Keratinocyte (primary cell): Measurements from ENCODE around the gene PRLR. TPM values are rescaled to one million over a fixed set of nuclear protein-coding genes. Genes with fewer than 3 reads are reported as not detected.

ENCODE experiments used
- DNase-seq: peaks from one replicate; pipeline ENCODE4 v3.0.0-alpha.2; 2011; ENCODE audit warnings: low read depth, missing footprints, low spot score
- FAIRE-seq: peaks from 2 replicates; lab custom pipeline; 2011; peaks lifted over from hg19 to GRCh38; lab: Jason Lieb, UNC
- H2AFZ ChIP-seq: 2 replicates; pipeline ENCODE4 v1.6.0; 2012; ENCODE audit warnings: low read length, control low read depth, inconsistent platforms; ENCODE audit not compliant: control insufficient read depth
- H3K27ac ChIP-seq: 2 replicates; pipeline ENCODE4 v1.5.1; 2011; ENCODE audit warnings: low read length; ENCODE audit not compliant: control insufficient read depth, insufficient read depth
- H3K27me3 ChIP-seq: 3 replicates; pipeline ENCODE4 v1.6.0; 2011; ENCODE audit warnings: low read length; ENCODE audit not compliant: control insufficient read depth, insufficient read depth; ENCODE audit errors: extremely low read depth
- H3K36me3 ChIP-seq, 2 experiments: 2 replicates in 1 of 2; 3 replicates in 1 of 2; pipeline ENCODE4 v1.5.1; 2011; ENCODE audit warnings: low read length in 2 of 2, mild to moderate bottlenecking in 1 of 2; ENCODE audit not compliant: control insufficient read depth in 2 of 2, insufficient read depth in 2 of 2; ENCODE audit errors: extremely low read depth in 1 of 2
- H3K4me1 ChIP-seq: 3 replicates; pipeline ENCODE4 v1.5.1; 2011; ENCODE audit warnings: low read length; ENCODE audit not compliant: control insufficient read depth, insufficient read depth; ENCODE audit errors: extremely low read depth
- H3K4me2 ChIP-seq: 3 replicates; pipeline ENCODE4 v1.6.0; 2011; ENCODE audit warnings: low read depth, low read length; ENCODE audit not compliant: control insufficient read depth, insufficient read depth; ENCODE audit errors: extremely low read depth
- H3K4me3 ChIP-seq, 3 experiments: fragments of 200-600 bp in 1 of 3; sonication (generic) in 1 of 3; 2 replicates in 2 of 3; 3 replicates in 1 of 3; pipeline ENCODE4 v1.5.1; 2011 to 2016; ENCODE audit warnings: low read length in 3 of 3, mild to moderate bottlenecking in 3 of 3, control low read depth in 2 of 3, inconsistent platforms in 1 of 3, low read depth in 1 of 3, mixed read lengths in 1 of 3, mixed run types in 1 of 3, moderate library complexity in 1 of 3; ENCODE audit not compliant: control insufficient read depth in 2 of 3, insufficient read depth in 2 of 3; ENCODE audit errors: extremely low read depth in 1 of 3
- H3K79me2 ChIP-seq: 2 replicates; pipeline ENCODE4 v1.6.0; 2012; ENCODE audit warnings: low read length; ENCODE audit not compliant: control insufficient read depth, insufficient read depth
- H3K9ac ChIP-seq: 3 replicates; pipeline ENCODE4 v1.6.0; 2011; ENCODE audit warnings: low read length; ENCODE audit not compliant: control insufficient read depth, insufficient read depth; ENCODE audit errors: extremely low read depth
- H3K9me1 ChIP-seq: 3 replicates; pipeline ENCODE4 v1.6.0; 2011; ENCODE audit warnings: low read length; ENCODE audit not compliant: control insufficient read depth, insufficient read depth; ENCODE audit errors: extremely low read depth
- H3K9me3 ChIP-seq: 2 replicates; pipeline ENCODE4 v1.5.1; 2012; ENCODE audit warnings: low read depth, low read length; ENCODE audit not compliant: control insufficient read depth
- H4K20me1 ChIP-seq: 3 replicates; pipeline ENCODE4 v1.6.0; 2011; ENCODE audit warnings: low read length; ENCODE audit not compliant: control insufficient read depth, insufficient read depth; ENCODE audit errors: extremely low read depth
- CTCF ChIP-seq, 3 experiments: IDR thresholded peaks in 1 of 3; conservative IDR thresholded peaks in 1 of 3; optimal IDR thresholded peaks in 1 of 3; 2 replicates in 2 of 3; 3 replicates in 1 of 3; pipeline versions ENCODE3 to v1.5.1; 2011; ENCODE audit warnings: low read length in 3 of 3, mild to moderate bottlenecking in 3 of 3, moderate library complexity in 2 of 3, control low read depth in 1 of 3, inconsistent platforms in 1 of 3; ENCODE audit not compliant: insufficient read depth in 2 of 3; ENCODE audit errors: extremely low read depth in 1 of 3
- EZH2 ChIP-seq: IDR thresholded peaks from one replicate; pipeline ENCODE4 v1.6.1; 2012; ENCODE audit warnings: inconsistent platforms, mild to moderate bottlenecking, low read length, moderate library complexity
- dilution Hi-C: fragments of 300-500 bp; cut with MboI; formaldehyde crosslinking; loops from one replicate; pipeline ENCODE4 v1.7.0; 2020; ENCODE audit warnings: low sequenced_read_pairs; ENCODE audit not compliant: extremely low pct_ligation_motif_present
- polyA plus RNA-seq, 5 experiments: library from polyadenylated mRNA; depleted of rRNA in 3 of 5; stranded (reverse) in 3 of 5; stranded (forward) in 1 of 5; unstranded in 1 of 5; fragments of >200 nt; gene quantifications; 1 replicate in 1 of 5; 2 replicates in 3 of 5; 3 replicates in 1 of 5; pipeline versions ENCODE4 v1.2.1 to v1.2.3, GENCODE V29; 2011 to 2012; ENCODE audit warnings: missing spikeins in 2 of 5, low read depth in 1 of 5, low replicate concordance in 1 of 5

Gene PRLR
- polyA plus RNA-seq, 1 donor (not counting 4 experiments of a cell fraction or from before 2014, with no cell fraction given) = 0.04 TPM

DNA sequence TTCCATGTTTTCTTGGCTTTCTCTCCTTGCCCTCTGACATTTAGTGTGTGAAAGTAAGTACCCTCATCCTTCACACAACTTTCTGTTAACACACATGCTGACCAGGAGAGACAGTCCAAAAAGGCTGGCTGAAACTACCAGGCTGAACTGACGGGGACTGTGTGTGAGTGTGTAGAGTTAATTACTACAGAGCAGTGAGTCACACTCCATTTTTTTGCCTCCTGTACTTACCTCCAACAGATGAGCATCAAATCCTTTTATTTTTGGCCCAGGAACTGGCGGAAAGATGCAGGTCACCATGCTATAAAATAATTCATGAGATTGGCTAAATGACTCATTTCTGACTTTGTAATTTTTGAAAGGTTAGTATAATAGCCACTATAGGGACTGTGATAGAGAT is 162.3 kb downstream of the PRLR start:
- Histone ChIP-seq H2AFZ (no peak overlapping the region), H4K20me1 (no peaks in the 10 kb centered on the region), H3K9ac (no peak overlapping the region), H3K4me2 (no peak overlapping the region), H3K27me3 (no peaks in the 10 kb centered on the region), H3K9me3 (no peaks in the 10 kb centered on the region), H3K9me1 (no peaks in the 10 kb centered on the region), H3K36me3 (no peaks in the 10 kb centered on the region), H3K27ac (no peak overlapping the region), H3K4me3 (no peak overlapping the region), H3K4me1 (no peaks in the 10 kb centered on the region), H3K79me2 (no peaks in the 10 kb centered on the region)
- FAIRE-seq (no peak), DNase-seq (no peak)
- dilution Hi-C loops = no loop called here
- TF ChIP-seq CTCF (optimal IDR thresholded peaks at IDR 0.05 in 1 of 3, IDR thresholded peaks at IDR 0.05 in 1 of 3, conservative IDR thresholded peaks at IDR 0.05 in 1 of 3; ENCODE audit: extremely low read depth in 1 of 3, insufficient read depth in 2 of 3, low read length in 3 of 3) (no peak), EZH2 (no peak)

DNA sequence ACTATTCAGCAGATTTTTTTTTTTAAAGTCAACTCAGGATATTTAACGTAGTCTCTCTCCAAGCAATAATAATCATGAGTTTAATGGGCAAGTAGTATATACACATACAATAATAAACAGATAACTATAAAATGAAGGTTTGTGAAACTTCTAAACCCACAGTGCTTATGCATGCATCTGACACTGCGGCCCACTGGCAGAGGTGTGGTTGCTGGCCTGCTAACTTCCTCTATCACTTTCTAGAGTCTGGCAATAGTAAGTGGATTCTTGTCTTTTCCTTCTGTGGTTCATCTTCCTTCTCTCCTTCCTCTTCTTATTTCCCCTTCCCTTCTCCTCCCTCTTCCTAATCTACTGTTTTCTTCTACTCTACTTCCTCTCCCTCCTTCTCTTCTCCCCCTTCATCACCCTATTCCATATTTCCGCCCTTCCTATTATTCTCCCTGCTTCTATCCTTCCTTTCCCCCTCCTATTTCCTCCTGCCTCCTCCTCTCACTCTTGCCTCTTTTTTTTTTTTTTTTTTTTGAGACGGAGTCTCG is 164.0 kb downstream of the PRLR start:
- FAIRE-seq = no peak
- no peak overlapping the region for H2AFZ ChIP-seq
- no peaks in the 10 kb centered on the region for H3K36me3 ChIP-seq
- no peak overlapping the region for H3K27ac ChIP-seq
- H3K9ac ChIP-seq = no peak overlapping the region
- H4K20me1 ChIP-seq = no peaks in the 10 kb centered on the region
- no peaks in the 10 kb centered on the region for H3K9me1 ChIP-seq
- no peaks in the 10 kb centered on the region for H3K79me2 ChIP-seq
- no peak for DNase-seq
- H3K4me2 ChIP-seq = no peak overlapping the region
- no peaks in the 10 kb centered on the region for H3K4me1 ChIP-seq
- no peaks in the 10 kb centered on the region for H3K9me3 ChIP-seq
- TF ChIP-seq EZH2 (no peak), CTCF (optimal IDR thresholded peaks at IDR 0.05 in 1 of 3, IDR thresholded peaks at IDR 0.05 in 1 of 3, conservative IDR thresholded peaks at IDR 0.05 in 1 of 3; ENCODE audit: extremely low read depth in 1 of 3, insufficient read depth in 2 of 3, low read length in 3 of 3) (no peak)
- dilution Hi-C loops = no loop called here
- H3K4me3 ChIP-seq = no peak overlapping the region
- H3K27me3 ChIP-seq = no peaks in the 10 kb centered on the region
